ENCODE results near the gene CTNND2.

DNA sequence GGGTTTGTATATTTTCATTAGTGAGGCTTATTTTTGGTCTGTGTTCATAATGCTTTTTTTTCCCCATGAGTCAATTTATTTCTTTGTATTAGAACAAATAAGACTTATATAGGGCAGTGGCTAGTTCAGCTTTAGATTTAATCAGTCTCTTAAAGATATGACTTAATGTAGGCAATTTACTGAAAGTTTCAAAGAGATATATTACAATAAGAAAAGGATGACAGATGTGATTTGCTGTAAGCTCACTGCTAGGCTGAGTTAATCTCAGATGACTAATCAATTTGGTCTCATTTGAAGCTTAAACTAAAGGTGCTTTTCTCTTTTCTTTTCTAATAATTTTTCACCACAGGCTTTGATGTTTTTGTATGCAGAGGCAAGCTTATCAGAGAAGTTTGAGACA lies 851.4 kb downstream of the CTNND2 start:
- no peak for TF ChIP-seq SUZ12 (IDR thresholded peaks at IDR 0.05; ENCODE audit: extremely low read depth, insufficient read depth, insufficient read length)
- no peak for TF ChIP-seq ZNF274 (IDR thresholded peaks at IDR 0.05; ENCODE audit: low read depth, low read length)
- TF ChIP-seq YY1 (IDR thresholded peaks at IDR 0.05; ENCODE audit: insufficient read depth, insufficient read length): no peak
